NCI-H510A treated with DMSO at 0.1 percent for 48 hours (cell line): ENCODE measurements around the gene THAP8.
A peak's percentile ranks its signal among the peaks of the same experiment; 100 is the strongest.
"Not testable (repeated sequence)": the region's sequence is repeated elsewhere in the genome, so short reads cannot be mapped to it uniquely, and the experiment has no call there.

Experiments
- DNase-seq: peaks from one replicate; lab custom pipeline; 2025; lab: John Stamatoyannopoulos, UW

Gene THAP8

DNA sequence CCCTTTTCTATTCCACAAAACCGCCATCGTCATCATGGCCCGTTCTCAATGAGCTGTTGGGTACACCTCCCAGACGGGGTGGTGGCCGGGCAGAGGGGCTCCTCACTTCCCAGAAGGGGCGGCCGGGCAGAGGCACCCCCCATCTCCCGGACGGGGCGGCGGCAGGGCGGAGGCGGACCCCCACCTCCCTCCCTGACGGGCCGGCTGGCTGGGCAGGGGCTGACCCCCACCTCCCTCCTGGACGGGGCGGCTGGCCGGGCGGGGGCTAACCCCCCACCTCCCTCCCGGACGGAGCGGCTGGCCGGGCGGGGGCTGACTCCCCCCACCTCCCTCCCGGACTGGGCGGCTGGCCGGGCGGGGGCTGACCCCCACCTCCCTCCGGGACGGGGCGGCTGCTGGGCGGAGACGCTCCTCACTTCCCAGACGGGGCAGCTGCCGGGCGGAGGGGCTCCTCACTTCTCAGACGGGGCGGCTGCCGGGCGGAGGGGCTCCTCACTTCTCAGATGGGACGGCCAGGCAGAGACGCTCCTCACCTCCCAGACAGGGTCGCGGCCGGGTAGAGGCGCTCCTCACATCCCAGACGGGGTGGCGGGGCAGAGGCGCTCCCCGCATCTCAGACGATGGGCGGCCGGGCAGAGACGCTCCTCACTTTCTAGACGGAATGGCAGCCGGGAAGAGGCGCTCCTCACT lies 14.9 kb upstream of the THAP8 start:
- not testable (repeated sequence) for DNase-seq

DNA sequence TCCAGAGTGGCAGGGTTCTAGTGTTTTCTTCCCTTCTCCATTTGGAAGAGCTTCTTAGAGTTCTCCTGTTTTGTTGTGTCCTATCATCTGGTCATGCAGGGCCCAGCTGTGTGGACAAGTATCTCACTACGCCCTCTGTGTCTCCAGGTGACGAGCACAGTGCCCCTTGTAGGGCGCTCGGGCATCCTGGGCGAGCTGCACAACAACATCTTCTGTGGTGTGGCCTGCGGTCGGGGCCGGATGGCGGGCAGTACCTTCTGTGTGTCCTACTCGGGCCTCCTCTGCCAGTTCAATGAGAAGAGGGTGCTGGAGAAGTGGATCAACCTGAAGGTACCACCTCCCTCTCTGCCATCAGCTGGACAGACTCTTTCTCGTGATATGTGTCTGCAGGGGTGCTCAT lies 13.6 kb upstream of the THAP8 start:
- no peak for DNase-seq

DNA sequence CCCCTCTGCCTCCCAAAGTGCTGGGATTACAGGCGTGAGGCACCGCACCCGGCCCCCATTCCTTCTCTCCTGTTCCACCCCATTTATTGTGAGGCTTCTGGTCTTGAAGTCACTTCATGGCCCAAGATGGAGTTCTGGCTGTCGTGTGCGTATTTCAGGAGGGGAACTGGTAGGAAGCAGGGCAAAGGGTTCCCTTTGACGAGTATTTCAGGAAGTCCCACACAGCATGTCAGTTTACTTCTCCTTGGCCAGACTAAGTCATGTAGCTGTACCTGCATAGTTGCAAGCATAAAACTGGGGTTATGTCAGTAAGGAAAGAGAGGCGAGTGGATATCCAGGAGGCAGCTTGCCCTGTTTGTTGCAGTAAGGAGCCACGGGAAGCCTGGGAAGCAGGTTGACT lies 10.7 kb upstream of the THAP8 start:
- no peak for DNase-seq

DNA sequence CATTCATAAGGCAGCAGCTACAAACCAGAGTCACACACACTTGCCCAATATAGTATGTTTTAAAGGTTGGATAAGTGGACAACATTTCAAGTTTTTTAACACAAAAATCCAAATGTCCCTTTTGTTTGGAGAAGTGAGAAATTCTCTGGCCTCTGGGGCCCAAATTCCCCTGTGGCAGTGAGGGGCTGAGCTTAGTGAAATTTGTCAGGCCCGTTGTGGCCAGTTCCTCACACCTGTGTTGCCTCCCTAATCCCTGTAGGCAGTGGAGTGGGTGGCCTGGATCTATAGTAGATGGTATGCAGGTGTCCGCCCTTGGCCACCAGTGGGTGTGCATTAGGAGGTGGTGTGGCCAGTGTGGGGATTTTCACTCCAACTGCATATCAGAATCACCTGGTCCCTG lies 7.3 kb upstream of the THAP8 start:
- DNase-seq: no peak

DNA sequence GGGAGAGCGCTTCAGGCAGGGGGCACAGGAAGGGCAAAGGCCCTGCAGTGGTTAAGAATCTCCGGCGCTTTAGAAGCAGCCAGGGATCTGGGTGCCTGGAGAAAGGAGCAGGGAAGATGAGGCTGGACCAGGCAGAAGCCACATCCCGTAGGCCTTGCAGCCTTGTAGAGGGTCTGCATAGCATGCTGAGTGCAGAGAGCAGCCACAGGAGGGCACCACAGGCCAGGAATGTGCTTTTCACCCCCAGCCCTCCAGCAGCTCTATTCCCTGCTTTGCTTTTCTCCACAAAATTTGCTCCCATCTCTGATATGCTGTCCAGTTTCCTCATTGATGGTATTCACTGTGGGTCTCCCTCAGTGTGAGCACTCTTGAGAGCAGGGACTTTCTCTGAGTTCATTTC lies 6.3 kb upstream of the THAP8 start:
- DNase-seq: no peak

DNA sequence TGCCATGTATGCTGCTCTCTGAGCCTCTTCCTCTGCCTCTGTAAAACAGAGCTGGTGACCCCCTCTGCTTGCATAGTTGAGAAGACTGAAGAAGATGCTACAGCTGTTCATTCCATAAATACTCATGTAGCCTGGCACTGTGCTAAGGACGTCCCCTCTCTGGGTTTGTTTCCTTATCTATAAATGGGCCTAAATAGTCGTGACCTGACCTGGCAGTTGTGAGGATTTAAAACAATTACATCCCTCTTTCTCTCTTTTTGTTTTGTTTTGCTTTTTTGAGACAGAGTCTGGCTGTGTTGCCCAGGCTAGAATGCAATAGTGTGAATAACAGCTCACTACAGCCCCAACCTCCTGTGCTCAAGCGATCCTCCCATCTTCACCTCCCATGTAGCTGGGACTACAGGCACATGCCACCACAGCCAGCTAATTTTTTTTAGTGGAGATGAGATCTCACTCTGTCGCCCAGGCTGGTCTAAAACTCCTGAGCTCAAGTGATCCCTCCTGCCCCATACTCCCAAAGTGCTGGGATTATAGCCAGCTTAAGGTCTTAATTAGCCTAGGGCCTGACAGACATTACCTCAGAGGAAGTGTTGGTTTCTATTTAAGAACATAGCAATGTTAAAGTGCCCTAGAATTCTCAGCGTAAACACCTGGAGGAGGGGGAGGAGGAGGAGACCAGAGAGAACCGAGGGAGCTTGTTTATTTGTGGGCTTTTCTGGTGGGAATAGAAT lies 5.3 kb upstream of the THAP8 start:
- no peak for DNase-seq

DNA sequence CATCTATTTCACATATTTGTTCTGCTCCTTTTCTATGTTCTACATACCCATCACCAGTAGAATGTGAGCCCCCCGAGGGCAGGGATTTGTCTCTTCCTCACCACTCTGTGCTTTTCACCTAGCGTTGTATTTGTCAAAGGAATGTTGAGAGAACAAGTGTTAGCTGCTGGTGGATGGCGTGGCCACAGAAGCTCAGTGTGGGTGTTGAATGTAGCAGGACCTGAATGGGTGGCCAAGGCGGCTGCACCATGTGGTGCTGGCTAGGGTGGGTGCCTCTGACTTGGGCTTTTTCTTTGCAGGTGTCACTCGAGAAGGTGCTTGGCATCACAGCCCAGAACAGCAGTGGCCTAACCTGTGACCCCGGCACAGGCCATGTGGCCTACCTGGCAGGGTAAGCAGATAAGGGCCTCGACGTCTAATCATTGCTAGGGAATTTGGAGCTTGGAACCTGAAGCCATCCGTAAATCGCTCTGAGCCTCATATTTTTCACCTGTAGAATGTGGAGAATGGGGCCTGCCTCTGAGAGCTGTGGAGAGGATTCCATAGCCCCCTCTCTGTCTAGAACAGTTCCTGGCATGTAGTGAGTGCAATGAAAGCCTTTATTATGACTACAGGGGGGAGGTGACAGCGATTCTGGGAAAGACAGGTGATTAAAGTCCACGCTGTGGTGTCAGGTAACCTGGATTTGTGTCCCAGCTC lies 4.5 kb upstream of the THAP8 start:
- no peak for DNase-seq

DNA sequence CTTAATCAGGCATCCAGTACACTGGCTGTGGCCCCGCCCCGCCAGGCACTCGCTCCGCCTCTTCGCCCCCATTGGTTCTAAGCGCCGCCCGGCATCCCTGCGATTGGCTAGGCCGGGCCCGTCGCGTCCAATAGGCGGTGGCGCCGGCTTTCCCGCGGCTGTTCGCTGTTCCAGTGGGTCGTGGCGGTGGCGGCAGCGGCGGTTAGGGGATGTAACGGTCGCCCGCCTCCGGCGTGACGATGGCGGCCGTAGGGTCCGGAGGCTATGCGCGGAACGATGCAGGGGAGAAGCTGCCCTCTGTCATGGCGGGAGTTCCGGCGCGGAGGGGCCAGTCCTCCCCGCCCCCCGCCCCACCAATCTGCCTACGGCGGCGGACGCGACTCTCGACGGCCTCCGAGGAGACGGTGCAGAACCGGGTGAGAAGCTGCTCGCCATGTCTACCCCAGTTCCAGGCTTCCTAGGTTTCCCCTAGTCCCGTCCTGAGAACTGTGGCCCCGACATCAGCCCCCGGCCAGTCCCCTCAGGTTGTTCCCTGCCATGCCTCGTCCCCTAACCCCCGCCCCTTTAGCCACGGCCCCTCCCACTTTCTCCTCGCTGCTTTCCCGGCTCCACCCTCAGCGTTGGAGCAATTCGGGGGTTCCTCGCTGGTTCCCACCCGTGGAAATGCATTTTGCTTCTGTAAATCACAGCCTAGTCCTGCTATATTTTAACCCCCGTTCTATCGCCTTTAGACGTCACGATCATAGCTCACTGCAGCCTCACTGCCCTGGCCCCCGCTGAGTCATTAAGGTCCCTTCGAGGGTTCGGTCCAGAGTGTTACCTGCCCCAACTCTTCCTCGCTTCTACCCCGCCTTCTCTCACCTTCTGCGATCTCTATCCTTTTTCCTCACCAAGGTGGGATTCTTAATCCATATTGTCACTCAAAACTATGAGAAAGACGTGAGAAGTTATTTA lies 925 bp upstream of the THAP8 start, which contains the start of gene WDR62:
Gene WDR62, plus strand, starts transcription at position 165 of the 954 bp plus-strand sequence. Its CDS starts 75 bp downstream, at position 240.
- DNase-seq: peak; percentile 98

DNA sequence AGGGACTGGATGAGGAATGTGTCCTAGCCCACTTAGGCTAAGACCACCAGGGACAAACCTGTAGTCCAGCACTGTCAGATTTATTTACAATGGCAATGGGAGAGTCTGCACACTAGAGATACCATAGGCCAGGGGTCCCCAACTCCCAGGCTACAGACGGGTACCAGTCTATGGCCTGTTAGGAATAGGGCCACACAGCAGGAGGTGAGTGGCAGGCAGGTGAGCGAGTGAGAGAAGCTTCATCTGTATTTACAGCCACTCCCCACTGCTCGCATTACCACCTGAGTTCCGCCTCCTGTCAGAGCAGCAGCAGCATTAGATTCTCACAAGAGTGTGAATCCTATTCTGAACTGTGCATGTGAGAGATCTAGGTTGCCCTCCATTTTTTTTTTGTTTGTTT lies 2.4 kb downstream of the THAP8 start:
- DNase-seq: peak; percentile 64

DNA sequence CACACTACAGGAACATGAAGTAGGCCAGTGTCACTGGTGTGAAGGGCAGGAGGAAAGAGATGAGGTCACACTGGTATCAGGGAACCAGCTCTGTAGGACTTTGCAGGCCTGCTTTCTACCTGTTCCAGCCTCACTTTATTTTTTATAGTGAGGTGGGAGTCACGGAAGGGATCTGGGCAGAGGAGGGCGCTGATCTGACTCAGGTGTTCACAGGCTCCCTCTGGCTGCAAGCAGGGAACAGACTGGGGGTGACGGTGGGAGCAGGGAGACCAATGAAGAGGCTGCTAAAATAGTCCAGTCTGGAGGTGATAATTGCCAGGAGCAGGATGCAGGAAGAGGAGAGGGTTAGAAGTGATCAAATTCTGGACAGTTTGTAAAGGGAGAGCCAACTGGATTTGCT lies 2.8 kb downstream of the THAP8 start:
- DNase-seq: peak; percentile 19

DNA sequence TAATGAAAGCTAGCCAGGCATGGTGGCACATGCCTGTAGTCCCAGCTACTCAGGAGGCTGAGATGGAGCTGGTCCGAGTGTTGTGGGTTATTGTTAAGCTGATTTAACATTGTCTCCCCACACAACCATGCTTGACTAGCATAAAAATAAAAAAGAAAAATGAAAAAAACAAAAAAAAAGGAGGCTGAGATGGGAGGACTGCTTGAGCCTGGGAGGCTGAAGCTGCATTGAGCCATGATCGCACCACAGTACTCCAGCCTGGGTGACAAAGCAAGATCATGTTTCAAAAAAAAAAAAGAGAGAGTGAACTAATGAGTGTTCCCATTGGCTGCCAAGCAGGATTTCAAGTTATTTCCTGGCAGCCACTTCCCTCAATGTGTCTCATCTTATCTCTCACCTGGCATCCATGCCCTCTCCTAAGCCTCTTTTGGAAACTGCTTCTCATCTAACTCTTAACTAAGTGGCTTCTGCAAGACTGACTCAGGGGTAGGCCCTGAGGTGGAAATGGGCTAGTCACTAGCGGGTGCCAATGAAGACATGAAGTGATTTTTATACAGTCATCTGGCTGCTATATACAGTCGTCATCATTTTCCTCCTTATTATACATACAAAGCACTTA lies 4.9 kb downstream of the THAP8 start:
- DNase-seq: peak; percentile 78

DNA sequence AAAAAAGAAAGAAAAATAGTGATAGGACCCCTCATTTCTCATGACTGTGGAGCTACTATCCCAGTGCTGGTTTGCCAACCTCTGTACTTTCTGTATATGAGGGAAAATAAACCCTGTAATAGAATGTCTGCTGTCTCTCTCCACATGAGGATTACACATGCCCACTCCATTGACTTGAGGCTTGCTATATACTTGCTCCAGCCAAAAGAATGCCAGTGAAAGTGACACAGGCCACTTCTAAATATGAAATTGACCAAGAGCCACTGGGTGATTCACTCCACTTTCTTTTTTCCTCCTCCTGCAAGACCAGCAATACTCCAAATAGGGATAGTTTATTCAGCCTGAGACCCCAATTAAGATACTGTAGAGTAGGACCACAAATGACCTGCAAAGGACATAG lies 6.2 kb downstream of the THAP8 start:
- no peak for DNase-seq

DNA sequence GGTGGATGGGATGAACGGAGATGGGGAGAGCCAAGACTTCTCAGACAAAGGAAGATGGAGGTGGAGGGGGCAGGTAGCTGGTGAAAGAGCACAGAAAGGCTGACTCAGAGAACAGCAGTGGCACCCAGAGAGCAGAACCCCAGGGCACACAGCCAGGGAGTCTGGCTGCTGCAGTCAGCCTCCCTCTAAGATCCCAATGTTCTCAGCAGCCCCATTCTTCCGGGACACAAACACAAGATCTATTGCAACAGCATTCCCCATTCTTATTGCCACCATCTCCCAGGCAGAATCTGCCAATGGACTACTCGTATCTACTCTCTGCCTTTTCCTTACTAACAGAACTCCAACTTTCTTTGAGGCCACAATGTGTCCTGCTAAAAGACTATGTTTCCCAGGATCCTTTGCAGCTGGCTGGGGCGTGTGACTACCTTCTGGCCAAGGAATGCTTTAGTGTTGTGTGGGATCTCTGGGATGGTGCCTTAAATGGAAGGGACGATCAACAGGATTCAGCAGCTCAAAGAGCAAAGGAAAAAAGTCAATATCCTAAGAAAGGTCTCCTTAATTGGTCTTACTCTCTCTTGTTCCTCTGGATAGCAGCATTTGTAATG lies 7.5 kb downstream of the THAP8 start:
- no peak for DNase-seq

DNA sequence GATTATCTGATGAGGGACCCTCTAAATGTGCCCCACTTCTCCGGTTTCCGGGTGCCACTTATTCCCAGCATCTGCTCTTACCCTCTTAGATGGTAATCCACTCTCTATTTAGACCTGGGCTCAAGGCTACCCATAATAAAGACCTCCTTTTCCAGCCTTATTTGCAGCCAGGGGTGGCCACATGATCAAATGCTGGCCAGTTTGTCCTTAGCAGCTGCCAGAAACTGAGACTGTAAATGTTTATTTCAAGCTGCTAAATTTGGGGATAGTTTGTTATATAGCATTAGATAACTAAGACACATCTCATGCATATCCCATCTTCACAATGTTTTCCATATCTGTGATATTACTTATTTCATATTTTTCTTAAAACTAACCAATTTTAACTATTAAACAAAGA lies 10.1 kb downstream of the THAP8 start:
- DNase-seq: no peak

DNA sequence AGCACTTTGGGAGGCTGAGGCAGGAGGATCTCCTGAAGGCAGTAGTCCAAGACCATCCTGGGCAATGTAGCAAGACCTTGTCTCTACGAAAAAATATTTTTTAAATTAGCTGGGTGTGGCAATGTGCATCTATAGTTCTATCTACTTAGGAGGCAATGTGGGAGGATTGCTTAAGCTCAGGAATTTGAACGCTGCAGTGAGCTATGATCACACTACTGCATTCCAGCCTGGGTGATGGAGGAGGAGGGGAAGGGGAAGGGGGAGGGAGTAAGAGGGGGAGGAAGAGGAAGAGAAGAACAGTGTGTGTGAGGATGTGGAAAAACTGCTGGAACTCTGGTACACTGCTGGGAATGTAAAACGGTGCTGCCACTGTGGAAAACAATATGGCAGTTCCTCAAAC lies 12.3 kb downstream of the THAP8 start:
- no peak for DNase-seq

DNA sequence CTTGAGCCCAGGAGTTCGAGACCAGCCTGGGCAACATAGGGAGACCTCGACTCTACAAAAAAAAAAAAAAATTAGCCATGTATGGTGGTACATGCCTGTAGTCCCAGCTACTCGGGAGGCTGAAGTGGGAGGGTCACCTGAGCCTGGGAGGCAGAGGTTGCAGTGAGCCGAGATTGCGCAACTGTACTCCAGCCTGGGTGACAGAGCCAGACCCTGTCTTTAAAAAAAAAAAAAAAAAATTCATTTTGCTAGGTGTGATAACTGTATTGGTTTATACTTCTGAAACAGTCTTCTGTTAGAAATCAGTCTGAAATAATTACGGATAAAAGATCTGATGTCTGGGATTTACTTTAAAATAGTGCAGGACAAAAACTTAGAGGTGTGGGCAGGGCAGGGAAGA lies 13.0 kb downstream of the THAP8 start:
- DNase-seq: not testable (repeated sequence)

DNA sequence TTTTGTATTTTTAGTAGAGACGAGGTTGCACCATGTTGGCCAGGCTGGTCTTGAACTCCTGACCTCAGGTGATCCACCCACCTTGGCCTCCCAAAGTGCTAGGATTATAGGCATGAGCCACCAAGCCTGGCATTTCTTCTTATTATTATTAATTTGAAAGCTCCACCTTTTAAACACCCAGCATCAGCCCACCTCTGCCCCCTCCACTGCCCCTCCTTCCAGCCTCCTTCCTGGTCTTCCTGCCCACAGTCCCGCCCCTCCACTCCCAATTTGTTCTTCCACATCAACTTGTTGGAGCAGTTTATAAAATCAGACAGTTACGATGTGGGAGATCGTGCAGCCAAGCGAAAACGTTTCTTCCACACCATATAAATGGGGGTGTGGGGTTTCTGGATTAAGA lies 13.6 kb downstream of the THAP8 start:
- DNase-seq: no peak

DNA sequence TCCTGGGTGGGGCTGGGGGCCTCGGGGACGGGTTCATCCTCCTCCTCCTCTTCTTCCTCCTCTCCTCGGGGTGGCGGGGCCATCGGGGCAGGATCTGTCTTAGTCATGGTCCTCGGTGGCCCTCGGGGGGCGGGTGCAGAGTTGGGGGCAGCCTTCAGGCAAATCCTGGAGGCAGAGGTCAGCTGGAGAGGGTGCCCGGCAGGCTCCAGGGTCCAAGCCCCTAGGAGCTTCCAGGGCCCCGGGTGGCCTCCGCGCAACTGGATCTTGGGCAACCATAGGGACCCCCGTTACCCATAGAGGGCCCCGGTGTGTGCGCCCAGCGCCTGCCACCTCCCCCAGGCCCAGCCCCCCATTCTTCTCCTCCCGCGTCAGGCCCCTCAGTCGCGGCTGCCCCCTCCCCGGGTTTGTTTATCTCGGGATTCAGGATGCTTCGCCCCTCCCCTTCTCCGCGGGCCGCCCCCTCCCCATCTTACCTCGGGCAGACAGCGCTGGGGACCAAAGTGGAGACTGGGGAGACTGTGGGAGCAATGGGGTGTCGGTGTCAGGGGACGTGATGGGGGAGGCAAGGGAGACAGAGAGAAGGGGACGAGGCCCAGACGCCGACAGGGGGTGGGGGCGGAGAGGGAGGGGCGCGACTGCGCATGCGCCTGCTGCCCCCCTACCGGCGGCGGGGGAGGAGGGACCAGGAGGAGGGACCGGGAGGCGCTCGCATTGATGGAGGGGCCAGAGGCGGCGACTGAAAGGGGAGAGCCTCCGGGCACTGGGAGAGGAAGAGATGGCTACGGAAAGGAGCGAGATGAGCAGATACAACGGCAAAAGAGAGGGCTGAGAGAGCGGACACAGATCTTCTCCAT lies 21.6 kb downstream of the THAP8 start, which contains the start of gene CLIP3:
Gene CLIP3, minus strand, starts transcription at position 623 of the 854 bp plus-strand sequence. Its CDS starts 516 bp downstream, at position 107.
- DNase-seq: peak; percentile 67

DNA sequence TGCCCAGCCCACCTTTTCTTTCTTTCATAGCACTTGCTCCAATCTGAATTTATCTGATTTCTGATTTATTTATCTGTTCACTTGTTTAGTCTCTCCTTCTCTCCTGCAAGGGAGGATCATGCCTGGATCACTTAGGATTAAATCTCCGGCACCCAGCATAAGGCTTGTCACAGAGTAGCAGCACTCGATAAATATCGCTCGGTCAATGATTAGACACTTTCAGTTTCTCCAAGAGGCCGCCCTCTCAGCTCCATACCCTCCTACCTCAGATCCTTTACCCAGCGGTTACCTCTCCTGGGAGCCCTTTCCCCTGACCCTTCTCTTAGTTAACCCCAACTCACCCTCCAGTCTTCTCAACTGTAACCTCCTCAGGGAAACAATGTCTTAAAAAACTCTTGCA lies 22.8 kb downstream of the THAP8 start:
- DNase-seq: no peak
